IgD-negative memory B cell (primary cell): ENCODE results near the gene RAB4B. TPM values are rescaled to one million over a fixed set of nuclear protein-coding genes. Genes with fewer than 3 reads are reported as not detected.
"Not testable (repeated sequence)": the region's sequence is repeated elsewhere in the genome, so short reads cannot be mapped to it uniquely, and the experiment has no call there.

Experiments used
- H3K27ac Mint-ChIP-seq, 3 donors: one replicate each; pipeline ENCODE4 v1.8.0; 2020 to 2022; ENCODE audit warnings: mild to moderate bottlenecking in 3 of 3, mixed read lengths in 3 of 3, moderate library complexity in 1 of 3
- H3K27me3 Mint-ChIP-seq: one replicate; pipeline ENCODE4 v1.8.0; 2021; ENCODE audit warnings: mixed read lengths
- H3K36me3 Mint-ChIP-seq: one replicate; pipeline ENCODE4 v1.8.0; 2020; ENCODE audit warnings: mild to moderate bottlenecking, mixed read lengths
- H3K4me1 Mint-ChIP-seq, 3 donors: one replicate each; pipeline ENCODE4 v1.8.0; 2020 to 2022; ENCODE audit warnings: mixed read lengths in 3 of 3, mild to moderate bottlenecking in 1 of 3
- H3K4me3 Mint-ChIP-seq, 4 donors: one replicate each; pipeline ENCODE4 v1.8.0; 2020 to 2022; ENCODE audit warnings: mild to moderate bottlenecking in 4 of 4, mixed read lengths in 4 of 4, moderate library complexity in 3 of 4
- H3K9me3 Mint-ChIP-seq, 3 donors: one replicate each; pipeline ENCODE4 v1.8.0; 2020 to 2021; ENCODE audit warnings: mixed read lengths in 3 of 3, mild to moderate bottlenecking in 1 of 3
- polyA plus RNA-seq: library from polyadenylated mRNA; unstranded; fragments of 300-500 nt; fragmentation: Illumina TruSeq; gene quantifications from one replicate; pipeline ENCODE4 v1.2.3, GENCODE V29; 2021

Gene RAB4B, protein sequence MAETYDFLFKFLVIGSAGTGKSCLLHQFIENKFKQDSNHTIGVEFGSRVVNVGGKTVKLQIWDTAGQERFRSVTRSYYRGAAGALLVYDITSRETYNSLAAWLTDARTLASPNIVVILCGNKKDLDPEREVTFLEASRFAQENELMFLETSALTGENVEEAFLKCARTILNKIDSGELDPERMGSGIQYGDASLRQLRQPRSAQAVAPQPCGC
- 141 TPM for polyA plus RNA-seq

DNA sequence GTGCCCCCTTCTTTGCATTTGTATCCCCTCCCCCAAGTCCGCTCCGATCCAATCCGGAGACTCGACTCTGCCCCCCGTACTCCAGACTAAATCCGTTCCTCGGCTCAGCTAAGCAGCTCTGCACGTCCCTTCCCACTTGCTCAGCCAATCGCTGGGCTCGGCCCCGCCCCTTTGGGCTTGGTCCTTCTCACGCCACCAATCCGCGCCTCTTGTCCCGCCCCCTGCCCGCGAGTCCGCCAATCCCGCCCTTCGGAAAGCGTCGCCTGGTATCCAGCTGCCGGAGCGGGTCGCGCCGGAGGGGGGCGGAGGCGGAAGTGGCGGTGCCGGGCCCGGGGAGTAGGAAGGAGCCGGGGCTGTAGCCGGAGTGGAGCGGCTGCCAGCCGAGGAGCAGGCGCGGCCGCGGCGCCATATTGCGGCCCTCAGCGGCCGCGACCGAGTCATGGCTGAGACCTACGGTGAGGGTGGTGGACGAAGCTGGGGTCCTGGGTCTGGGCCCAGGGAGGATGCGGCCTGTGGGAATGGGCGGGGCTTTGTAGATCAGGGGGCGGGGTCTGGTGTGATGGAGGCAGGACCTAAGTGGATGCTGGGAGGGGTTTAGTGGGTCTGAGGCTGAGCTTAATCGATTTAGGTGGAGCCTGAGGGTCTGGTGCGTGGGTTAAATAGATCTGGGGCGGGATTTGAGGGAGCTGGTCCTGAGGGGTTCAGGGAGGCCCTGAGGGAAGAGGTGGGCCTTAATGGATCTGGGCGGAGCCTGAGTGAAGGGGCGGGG is at the start of gene RAB4B:
Gene RAB4B (plus strand): TSS at position 311 of the 769 bp plus-strand sequence. CDS start 129 bp downstream, at position 440.
- H3K27ac Mint-ChIP-seq: peak within 1 kb of the TSS; percentile 98 to 100 (median 100)

DNA sequence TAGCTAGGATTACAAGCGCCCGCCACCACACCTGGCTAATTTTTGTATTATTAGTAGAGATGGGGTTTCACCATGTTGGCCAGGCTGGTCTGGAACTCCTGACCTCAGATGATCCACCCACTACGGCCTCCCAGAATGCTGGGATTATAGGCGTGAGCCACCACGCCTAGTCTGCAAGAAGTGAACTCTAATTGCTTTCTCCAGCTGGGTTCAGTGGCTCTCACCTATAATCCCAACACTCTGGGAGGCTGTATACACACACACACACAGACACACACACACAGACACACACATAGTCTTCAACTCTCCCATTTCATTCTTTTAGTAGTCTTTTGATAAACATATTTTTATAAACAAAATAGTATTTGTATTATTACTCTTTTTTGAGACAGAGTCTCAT is 48.0 kb upstream of the RAB4B start:
- H3K27me3 Mint-ChIP-seq, H3K36me3 Mint-ChIP-seq, H3K4me3 Mint-ChIP-seq, H3K9me3 Mint-ChIP-seq, H3K27ac Mint-ChIP-seq, H3K4me1 Mint-ChIP-seq: not testable (repeated sequence)

More for the DNA sequence above, at the start of gene RAB4B:
- Mint-ChIP-seq H3K27me3 (no peaks in the 10 kb centered on the region), H3K4me1 (peaks cover 23 to 43% (median 34%) of the 10 kb centered on the region in 3 donors), H3K4me3 (peak within 1 kb of the TSS; percentile 93 to 99 (median 96)), H3K36me3 (peaks cover 6% of the 10 kb centered on the region), H3K9me3 (no peaks in the 10 kb centered on the region)

DNA sequence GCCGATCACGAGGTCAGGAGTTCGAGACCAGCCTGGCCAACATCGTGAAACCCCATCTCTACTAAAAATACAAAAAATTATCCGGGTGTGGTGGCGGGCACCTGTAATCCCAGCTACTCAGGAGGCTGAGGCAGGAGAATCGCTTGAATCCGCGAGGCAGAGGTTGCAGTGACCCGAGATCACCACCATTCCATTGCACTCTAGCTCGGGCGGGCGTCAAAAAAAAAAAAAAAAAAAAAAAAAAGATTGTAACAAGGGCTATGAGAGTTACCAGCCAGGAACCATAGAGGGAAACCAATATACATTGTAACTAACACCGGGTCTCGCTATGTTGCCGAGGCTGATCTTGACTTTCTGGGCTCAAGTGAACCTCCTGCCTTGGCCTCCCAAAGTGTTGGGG is 45.7 kb upstream of the RAB4B start:
- peak overlapping the region in 1 of 3 donors; percentile 67 for H3K27ac Mint-ChIP-seq
- H3K4me3 Mint-ChIP-seq, H3K9me3 Mint-ChIP-seq, H3K4me1 Mint-ChIP-seq, H3K27me3 Mint-ChIP-seq, H3K36me3 Mint-ChIP-seq: not testable (repeated sequence)

DNA sequence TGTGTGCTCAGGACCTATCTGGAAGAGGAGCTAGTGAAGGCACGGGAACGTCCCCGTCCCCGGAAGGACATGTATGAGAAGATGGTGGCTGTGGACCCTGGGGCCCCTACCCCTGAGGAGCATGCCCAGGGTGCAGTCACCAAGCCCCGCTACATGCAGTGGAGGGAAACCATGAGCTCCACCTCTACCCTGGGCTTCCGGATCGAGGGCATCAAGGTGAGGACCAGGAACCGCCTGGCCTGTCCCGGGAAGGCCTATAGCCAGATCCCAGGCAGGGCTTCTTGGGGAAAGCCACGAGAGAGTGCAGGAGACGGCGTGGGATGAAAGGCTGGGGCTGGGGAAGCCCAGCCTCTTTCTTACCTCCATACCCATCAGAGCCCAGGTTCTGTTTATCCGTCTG is 44.9 kb upstream of the RAB4B start:
- H3K4me1 Mint-ChIP-seq: peaks cover 0 to 4% (median 0%) of the 10 kb centered on the region in 3 donors
- H3K4me3 Mint-ChIP-seq: no peak overlapping the region
- no peaks in the 10 kb centered on the region for H3K27me3 Mint-ChIP-seq
- H3K36me3 Mint-ChIP-seq: peaks cover 8% of the 10 kb centered on the region
- no peaks in the 10 kb centered on the region for H3K9me3 Mint-ChIP-seq
- no peak overlapping the region for H3K27ac Mint-ChIP-seq

DNA sequence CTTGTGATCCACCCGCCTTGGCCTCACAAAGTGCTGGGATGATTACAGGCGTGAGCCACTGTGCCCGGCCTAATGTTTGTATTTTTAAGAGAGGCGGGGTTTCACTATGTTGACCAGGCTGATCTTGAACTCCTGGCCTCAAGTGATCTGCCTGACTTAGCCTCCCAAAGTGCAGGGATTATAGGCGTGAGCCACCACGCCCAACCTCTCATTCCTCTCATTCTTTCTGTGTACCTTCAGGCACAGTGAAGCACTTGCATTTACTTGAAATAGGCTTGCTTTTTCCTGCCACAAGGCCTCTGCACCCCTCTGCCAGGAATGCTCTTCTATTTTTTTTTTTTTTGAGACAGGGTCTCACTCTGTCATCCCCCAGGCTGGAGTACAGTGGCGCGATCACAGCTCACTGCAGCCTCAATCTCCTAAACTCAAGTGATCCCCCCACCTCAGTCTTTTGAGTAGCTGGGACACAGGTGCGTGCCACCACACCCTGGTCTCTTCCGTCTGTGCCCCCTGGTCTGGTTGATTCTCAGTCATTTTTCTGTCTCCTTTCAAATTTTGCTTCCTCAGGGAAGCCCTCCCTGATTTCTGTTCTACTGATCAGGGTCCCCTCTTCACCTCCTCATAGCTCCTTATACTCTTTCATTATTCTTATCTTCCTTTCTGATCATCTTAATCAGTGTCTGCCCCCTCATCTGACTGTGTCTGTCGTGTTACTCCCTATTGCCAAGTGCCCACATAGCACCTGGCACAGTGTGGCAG is 42.9 kb upstream of the RAB4B start:
- H3K4me1 Mint-ChIP-seq: peaks cover 0 to 5% (median 4%) of the 10 kb centered on the region in 3 donors
- H3K27ac Mint-ChIP-seq: peak overlapping the region in 2 of 3 donors; percentile 53 to 73
- no peaks in the 10 kb centered on the region for H3K27me3 Mint-ChIP-seq
- peaks cover 10% of the 10 kb centered on the region for H3K36me3 Mint-ChIP-seq
- no peaks in the 10 kb centered on the region for H3K9me3 Mint-ChIP-seq
- no peak overlapping the region for H3K4me3 Mint-ChIP-seq

DNA sequence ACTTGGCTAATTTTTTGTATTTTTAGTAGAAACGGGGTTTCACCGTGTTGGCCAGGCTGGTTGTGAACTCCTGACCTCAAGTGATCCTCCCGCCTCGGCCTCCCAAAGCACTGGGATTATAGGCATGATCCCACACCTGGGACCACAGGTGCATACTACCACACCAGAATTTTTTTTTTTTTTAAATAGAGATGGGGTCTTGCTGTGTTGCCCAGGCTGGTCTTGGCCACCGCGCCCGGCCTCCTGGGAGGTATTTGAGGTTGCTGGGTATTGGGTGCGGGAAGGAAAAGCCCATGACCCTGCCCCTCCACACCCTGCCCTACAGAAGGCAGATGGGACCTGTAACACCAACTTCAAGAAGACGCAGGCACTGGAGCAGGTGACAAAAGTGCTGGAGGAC is 41.4 kb upstream of the RAB4B start:
- no peaks in the 10 kb centered on the region for H3K9me3 Mint-ChIP-seq
- H3K27me3 Mint-ChIP-seq: no peaks in the 10 kb centered on the region
- peaks cover 0 to 5% (median 4%) of the 10 kb centered on the region in 3 donors for H3K4me1 Mint-ChIP-seq
- no peak overlapping the region for H3K27ac Mint-ChIP-seq
- peaks cover 13% of the 10 kb centered on the region for H3K36me3 Mint-ChIP-seq
- no peak overlapping the region for H3K4me3 Mint-ChIP-seq

DNA sequence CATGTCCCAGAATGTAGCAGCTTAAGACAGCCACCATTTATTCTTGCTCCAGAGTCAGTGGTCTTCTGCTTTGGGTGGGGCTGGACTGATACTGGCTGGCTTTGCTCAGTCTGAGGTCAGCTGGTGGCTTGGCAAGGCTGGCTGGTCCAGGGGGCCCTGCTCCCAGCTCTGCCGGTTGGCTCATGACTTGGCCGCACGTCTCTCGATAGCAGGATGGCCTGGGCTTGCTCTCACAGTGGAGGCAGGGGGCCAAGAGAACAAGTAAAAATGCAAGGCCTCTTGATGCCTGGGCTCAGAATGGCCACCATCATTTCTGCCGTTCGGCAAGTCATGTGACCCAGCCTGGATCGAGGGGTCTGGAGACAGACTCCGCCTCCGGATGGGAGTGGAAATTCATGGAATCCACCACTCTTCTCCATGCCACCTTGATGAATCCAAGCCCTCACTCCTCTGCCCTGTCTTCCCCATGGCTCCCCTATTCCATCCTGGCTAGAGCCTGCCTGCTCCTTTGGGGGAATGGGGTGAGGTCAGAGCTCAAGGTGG is 40.9 kb upstream of the RAB4B start:
- H3K27me3 Mint-ChIP-seq: no peaks in the 10 kb centered on the region
- H3K4me3 Mint-ChIP-seq: no peak overlapping the region
- peaks cover 13% of the 10 kb centered on the region for H3K36me3 Mint-ChIP-seq
- H3K27ac Mint-ChIP-seq: no peak overlapping the region
- no peaks in the 10 kb centered on the region for H3K9me3 Mint-ChIP-seq
- peaks cover 0 to 5% (median 4%) of the 10 kb centered on the region in 3 donors for H3K4me1 Mint-ChIP-seq

DNA sequence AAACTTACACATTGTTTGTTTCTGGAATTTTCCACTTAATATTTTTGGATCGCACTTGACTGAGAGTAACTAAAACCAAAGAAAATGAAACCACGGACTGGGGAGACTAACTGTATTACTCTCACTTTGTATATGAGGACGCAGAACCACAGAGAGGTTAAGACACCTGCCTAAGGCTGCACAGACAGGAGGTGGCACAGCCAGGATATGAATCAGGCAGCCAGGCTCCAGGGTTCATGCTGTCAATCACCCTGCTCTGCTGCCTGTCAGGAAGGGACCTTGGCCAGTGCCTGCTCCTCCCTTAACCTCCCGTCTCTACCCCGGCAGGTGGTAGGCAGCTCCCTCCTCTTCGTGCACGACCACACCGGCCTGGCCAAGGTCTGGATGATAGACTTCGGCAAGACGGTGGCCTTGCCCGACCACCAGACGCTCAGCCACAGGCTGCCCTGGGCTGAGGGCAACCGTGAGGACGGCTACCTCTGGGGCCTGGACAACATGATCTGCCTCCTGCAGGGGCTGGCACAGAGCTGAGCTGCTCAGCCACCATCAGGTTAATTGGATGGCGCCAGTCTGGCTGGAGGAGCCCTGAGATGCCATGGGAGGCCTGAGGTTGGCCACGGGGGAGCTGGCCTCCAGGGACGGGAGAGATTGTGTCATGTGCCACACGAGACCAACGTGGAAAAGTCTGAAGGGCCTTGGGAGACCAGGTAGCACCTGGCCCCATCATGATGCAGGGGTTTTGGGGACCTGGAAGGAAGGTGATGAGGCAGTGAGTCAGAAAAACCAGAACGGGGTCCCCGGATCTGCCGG is 38.8 kb upstream of the RAB4B start:
- Mint-ChIP-seq H3K4me1 (peaks cover 0 to 5% (median 4%) of the 10 kb centered on the region in 3 donors), H3K27ac (no peak overlapping the region), H3K4me3 (no peak overlapping the region), H3K36me3 (peaks cover 13% of the 10 kb centered on the region), H3K27me3 (no peaks in the 10 kb centered on the region), H3K9me3 (no peaks in the 10 kb centered on the region)

DNA sequence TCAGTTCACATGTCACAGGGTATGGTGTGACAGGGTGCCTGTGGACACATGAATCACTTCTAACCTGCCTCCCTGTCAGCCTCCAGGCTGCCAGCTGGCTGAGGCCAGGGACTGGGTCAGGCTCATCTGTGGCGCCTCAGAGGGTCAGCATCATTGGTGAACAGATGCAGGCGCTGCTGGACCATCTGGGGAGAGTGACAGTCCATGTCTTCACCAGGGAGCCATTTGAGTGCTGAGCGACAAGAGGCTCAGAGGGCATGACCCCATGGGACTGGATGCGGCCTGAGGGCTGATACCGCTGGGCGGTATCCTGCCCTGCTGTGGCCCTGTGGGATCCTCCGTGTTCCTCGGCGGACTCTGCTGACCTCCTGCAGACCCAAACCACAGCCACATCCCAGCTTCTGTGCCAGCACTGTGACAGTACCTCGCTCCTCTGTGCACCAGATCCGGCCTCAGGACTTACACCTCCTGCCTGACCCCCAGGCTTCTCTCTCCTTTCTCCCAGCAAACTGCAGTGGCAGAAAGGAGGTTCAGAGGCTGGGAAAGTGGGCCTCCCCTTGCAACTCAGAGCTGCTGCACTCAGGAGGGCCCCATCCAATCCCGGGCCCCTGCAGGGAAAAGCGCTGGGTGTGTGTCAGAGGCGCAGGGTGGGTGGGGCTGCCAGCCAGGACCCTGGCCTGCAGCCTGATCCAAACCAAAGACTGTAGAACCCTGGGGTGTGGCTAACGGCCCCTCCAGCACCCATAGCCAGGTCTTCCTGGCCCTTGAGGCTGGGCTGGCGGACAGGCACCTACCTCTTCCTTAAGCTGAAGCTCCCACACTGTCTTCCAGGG is 38.0 kb upstream of the RAB4B start:
- H3K36me3 Mint-ChIP-seq: peaks cover 13% of the 10 kb centered on the region
- H3K27ac Mint-ChIP-seq: peak overlapping the region in 1 of 3 donors; percentile 58

DNA sequence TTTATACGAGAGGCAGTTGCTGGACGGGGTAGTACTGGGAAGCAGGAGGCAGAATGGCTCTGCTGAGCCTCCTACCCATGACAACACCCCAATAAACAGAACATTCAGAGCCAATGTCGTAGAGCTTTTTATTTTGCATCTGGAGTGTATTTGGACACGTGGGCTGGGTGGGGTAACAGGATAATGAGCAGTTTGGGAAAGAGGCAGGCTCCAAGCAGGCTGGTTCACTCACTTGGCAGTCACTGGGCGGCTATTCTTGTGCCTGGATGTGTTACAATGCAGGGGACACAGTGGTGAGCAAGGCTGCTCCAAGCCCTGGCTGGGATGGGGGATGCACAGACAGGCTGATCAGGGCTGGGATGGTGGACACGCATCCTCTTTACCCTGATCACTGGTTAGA is 37.3 kb upstream of the RAB4B start:
- H3K36me3 Mint-ChIP-seq: peaks cover 9% of the 10 kb centered on the region
- H3K27me3 Mint-ChIP-seq: no peaks in the 10 kb centered on the region
- peaks cover 0 to 4% (median 1%) of the 10 kb centered on the region in 3 donors for H3K4me1 Mint-ChIP-seq
- no peaks in the 10 kb centered on the region for H3K9me3 Mint-ChIP-seq
- H3K4me3 Mint-ChIP-seq: no peak overlapping the region
- peak overlapping the region in 1 of 3 donors; percentile 58 for H3K27ac Mint-ChIP-seq

More for the DNA sequence above, 38.0 kb upstream of the RAB4B start:
- peaks cover 0 to 5% (median 4%) of the 10 kb centered on the region in 3 donors for H3K4me1 Mint-ChIP-seq
- no peaks in the 10 kb centered on the region for H3K9me3 Mint-ChIP-seq
- no peak overlapping the region for H3K4me3 Mint-ChIP-seq
- H3K27me3 Mint-ChIP-seq: no peaks in the 10 kb centered on the region

DNA sequence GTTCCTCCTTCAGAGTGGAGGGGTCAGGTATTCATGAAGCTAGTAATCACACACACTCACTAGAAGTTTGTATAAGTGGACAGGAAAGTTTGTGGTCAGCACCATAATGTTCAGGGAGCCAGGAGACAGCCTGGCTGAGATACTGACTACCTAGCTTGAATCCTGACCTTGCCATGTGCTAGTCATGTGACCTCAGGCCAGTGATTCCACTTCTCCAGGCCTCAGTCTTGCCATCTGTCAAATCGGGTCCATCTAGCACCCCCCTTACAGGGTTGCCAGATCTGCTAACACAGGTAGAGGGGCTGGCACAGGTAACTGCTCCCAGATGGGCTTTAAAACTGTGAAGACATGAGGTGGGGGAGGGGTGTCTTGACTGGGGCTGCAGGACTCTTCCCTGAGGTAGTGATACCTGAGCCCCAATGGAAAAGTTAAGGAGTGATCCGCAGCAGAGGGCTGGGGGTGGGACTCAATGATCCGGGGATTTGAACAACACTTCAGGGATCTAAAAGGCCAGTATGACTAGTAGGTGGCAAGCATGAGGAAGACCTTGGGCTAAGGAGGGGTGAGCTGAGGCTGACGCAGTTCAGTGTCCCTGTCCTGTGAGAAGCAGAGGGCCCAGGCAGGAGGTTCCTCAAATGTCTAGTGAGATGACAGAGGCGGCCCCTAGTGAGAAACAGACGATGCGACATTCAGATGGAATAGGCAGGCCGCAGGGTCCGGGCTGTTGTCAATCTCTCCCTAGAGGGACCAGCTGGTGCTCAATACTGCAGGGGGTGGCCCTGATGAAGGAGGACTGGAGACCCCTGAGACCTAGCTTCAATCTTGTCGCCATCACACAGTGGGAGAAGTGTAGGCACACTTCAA is 36.3 kb upstream of the RAB4B start:
- peak overlapping the region in 2 of 3 donors; percentile 23 to 58 for H3K27ac Mint-ChIP-seq

DNA sequence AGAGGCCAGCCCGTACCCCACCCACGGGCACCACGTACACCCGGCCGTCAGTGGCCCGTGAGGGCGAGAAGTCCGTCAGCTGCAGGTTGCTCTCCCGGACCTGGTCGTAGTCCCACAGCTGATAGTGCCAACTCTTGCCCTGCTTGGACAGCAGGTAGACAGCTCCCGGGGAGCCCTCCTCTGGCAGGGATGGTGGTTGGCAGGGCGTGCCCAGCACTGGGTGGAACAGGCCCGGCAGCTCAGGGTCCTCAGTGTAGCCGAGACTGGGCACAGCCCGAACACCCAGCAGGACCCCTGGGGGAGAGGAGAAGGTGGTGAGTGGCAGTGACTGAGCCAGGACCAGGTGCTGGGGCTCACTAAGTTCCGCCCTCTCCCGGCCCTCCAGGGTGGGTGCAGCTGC is 35.6 kb upstream of the RAB4B start:
- no peak overlapping the region for H3K4me3 Mint-ChIP-seq
- H3K9me3 Mint-ChIP-seq: no peaks in the 10 kb centered on the region
- H3K36me3 Mint-ChIP-seq: peaks cover 8% of the 10 kb centered on the region
- peak overlapping the region in 1 of 3 donors; percentile 13 for H3K27ac Mint-ChIP-seq
- H3K27me3 Mint-ChIP-seq: no peaks in the 10 kb centered on the region
- peaks cover 0 to 4% (median 1%) of the 10 kb centered on the region in 3 donors for H3K4me1 Mint-ChIP-seq

More for the DNA sequence above, 36.3 kb upstream of the RAB4B start:
- H3K27me3 Mint-ChIP-seq: no peaks in the 10 kb centered on the region
- H3K4me3 Mint-ChIP-seq: no peak overlapping the region
- H3K9me3 Mint-ChIP-seq: no peaks in the 10 kb centered on the region
- H3K36me3 Mint-ChIP-seq: peaks cover 8% of the 10 kb centered on the region
- peaks cover 0 to 4% (median 1%) of the 10 kb centered on the region in 3 donors for H3K4me1 Mint-ChIP-seq

DNA sequence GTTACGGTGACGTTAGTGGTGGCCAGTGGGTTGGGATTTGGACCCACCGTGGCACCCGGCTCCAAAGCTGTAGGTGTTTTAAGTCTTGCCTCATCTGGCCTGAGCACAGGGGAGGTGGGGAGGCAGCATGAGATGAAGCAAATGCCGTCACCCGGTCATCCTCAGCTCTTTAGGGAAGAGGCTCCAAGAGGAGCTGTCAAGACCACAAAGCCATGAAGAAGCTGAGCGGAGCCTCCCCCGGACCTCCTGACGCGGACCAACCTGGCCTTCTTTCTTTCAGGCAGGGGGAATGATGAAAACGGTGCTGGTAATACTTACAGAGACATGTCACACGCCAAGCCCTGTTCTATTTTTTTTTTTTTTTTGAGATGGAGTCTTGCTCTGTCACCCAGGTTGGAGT is 35.2 kb upstream of the RAB4B start:
- H3K36me3 Mint-ChIP-seq: peaks cover 5% of the 10 kb centered on the region
- no peaks in the 10 kb centered on the region for H3K9me3 Mint-ChIP-seq
- H3K4me1 Mint-ChIP-seq: peaks cover 0 to 4% (median 1%) of the 10 kb centered on the region in 3 donors
- peak overlapping the region in 1 of 3 donors; percentile 13 for H3K27ac Mint-ChIP-seq
- H3K27me3 Mint-ChIP-seq: no peaks in the 10 kb centered on the region
- H3K4me3 Mint-ChIP-seq: no peak overlapping the region
